Germinal center (tissue), 1 donor: Measurements from ENCODE around the gene ZPR1.
"Not testable (repeated sequence)": the region's sequence is repeated elsewhere in the genome, so short reads cannot be mapped to it uniquely, and the experiment has no call there.

Experiments used
- DNase-seq: peaks from one replicate; pipeline ENCODE4 v3.0.0; 2012; ENCODE audit warnings: mixed read lengths, low spot score

Gene ZPR1

DNA sequence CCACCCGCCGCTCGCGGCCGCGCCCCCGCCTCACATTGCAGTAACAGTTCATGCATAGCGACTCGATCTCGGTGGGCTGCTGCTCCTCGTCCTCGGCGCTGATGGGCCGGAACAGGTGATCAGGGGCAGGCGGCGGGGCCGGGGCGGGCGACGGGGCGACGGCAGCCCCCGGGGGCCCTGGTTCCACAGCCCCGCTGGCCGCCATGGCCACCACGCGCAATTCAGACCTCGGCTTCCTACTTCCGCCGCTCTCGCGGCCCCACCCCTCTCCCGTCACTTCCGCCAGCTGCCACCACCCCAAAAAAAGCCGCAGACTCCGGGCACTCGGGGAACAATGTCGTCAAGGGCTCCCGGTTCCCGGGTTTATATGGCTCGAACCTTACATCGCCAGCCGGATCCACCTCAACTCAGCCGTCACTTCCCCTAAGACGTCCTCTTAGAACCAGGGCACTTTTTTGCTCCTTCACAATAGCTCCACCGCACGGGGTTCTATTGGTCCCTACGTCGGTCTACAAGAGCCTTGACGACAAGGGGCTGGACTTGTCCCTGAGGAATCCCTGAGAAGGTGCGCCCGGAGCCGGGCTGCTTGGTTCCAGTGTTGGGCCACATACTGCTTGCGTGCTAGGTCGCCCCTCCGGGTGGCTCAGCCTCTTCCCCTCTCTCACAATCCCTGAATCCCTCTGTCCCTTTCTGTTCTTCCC, at the start of gene ZPR1:
Gene ZPR1, minus strand, starts transcription at position 238 of the 701 bp plus-strand sequence. Its CDS starts 33 bp downstream, at position 205.
- DNase-seq = peak; percentile 88

DNA sequence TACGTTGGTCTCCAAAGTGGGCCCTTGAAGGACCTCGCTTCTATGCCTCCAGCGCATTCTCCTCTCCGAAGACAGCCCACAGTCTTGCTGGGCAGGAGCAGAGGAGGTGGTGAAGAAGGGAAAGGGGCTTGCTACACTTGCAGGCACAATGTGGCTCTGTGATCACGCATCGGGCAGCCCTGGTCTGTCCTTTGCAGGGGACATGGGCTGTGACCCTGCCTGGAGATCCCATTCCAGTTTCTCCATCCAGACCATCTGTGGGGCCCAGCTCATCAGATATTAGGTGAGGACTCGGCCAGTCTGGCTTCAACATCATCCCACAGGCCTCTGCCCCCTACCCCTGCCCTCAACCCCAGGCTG, 48.8 kb upstream of the ZPR1 start:
- DNase-seq = no peak

DNA sequence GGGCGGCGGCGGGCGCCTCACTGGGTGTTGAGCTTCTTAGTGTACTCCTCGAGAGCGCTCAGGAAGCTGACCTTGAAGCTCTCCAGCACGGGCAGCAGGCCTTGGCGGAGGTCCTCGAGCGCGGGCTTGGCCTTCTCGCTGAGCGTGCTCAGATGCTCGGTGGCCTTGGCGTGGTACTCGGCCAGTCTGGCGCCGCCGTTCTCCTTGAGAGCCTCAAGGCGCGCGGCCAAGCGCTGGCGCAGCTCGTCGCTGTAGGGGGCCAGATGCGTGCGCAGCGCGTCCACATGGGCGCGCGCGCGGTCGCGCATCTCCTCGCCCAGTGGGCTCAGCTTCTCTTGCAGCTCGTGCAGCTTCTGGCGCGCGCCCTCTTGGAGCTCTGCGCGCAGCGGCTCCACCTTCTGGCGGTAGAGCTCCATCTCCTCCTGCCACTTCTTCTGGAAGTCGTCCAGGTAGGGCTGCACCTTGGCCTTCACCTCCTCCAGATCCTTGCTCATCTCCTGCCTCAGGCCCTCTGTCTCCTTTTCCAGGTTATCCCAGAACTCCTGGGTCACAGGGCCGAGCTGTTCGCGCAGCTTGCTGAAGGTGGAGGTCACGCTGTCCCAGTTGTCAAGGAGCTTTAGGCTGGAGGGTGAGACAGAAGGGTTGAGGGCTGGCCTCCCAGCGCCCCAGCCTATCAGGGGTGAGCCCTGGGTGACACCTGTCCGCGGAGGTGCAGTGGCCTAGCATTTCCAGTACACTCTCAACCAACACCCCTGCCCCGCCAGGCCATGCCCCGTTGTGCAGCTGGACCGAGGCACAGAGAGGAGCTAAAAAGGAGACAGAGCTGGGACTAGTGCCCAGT, 48.2 kb upstream of the ZPR1 start:
- DNase-seq = peak; percentile 89

DNA sequence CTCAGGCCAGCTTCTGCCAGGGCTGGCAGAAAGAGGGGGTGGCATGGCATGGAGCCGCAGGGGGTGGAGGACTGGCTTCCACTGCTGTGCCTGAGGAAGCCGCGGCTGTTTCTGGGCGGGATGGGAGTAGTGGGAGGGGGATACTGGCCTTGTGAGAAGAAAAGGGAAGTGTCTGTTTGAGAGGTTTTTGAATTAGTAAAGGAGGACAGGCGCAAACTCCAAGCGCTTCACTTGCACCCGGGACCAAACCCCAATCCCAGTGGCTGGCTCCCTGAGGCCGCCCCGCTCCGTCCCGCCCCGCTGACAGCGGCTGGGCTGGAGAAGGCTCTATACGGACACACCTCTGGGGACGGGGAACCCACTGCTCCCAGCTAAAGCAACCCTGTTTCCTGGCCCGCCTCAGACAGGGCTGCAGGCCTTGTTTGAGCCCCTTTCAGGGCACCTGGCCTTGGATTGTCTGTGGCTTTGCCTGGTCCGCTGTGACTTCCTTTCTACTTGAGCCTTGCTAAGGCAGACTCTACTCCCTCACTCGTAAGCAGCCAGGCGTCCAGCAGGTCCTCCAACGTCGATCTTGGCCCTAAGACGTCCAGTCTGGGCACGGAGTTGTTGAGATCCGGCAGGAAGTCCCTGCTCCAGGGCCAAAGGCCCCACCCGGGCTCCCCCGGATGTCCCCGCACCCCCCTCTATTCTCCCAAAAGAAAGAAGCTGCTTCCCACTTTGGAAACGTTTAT, 47.4 kb upstream of the ZPR1 start:
- DNase-seq = peak; percentile 17

DNA sequence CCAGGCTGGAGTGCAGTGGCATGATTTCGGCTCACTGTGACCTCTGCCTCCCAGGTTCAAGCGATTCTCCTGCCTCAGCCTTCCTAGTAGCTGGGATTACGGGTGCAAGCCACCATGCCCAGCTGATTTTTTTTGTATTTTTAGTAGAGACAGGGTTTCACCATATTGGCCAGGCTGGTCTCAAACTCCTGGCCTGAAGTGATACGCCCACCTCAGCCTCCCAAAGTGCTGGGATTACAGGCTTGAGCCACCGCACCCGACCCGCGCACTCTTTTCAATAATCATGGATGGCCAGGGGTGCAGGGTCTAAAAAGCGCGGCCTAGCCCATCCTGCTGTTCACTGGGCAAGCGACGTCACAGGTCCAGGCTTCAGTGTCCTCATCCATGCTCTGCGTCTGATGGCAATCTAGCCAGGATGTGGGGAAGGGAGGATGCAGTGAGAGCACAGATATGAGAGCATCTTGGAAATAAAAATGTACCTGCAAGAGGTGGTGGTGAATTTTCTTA, 46.8 kb upstream of the ZPR1 start:
- DNase-seq = not testable (repeated sequence)

- DNase-seq = no peak
Observed at GRCh38 chr11:116833816-116834534, 46.2 kb upstream of the ZPR1 start.

DNA sequence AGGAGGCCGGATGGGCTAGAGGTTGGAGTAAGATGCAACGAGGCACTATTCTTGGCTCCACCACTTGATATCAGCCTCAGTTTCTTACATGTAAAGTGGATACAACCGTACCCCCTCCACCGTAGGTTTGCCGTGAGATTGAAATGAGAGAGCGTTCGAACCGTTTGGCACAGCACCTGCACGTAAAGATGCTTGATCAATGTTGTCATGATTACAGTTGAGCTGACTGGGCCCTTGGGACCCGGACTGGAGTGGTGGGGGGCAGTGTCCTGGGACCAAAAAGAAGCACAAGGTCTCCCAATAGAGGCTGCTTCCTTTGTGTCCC, 45.6 kb upstream of the ZPR1 start:
- no peak for DNase-seq

DNA sequence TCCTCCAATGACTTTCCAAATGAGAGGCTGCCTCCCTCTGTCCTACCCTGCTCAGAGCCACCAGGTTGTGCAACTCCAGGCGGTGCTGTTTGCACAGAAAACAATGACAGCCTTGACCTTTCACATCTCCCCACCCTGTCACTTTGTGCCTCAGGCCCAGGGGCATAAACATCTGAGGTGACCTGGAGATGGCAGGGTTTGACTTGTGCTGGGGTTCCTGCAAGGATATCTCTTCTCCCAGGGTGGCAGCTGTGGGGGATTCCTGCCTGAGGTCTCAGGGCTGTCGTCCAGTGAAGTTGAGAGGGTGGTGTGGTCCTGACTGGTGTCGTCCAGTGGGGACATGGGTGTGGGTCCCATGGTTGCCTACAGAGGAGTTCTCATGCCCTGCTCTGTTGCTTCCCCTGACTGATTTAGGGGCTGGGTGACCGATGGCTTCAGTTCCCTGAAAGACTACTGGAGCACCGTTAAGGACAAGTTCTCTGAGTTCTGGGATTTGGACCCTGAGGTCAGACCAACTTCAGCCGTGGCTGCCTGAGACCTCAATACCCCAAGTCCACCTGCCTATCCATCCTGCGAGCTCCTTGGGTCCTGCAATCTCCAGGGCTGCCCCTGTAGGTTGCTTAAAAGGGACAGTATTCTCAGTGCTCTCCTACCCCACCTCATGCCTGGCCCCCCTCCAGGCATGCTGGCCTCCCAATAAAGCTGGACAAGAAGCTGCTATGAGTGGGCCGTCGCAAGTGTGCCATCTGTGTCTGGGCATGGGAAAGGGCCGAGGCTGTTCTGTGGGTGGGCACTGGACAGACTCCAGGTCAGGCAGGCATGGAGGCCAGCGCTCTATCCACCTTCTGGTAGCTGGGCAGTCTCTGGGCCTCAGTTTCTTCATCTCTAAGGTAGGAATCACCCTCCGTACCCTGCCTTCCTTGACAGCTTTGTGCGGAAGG, 44.8 kb upstream of the ZPR1 start:
- DNase-seq = no peak

DNA sequence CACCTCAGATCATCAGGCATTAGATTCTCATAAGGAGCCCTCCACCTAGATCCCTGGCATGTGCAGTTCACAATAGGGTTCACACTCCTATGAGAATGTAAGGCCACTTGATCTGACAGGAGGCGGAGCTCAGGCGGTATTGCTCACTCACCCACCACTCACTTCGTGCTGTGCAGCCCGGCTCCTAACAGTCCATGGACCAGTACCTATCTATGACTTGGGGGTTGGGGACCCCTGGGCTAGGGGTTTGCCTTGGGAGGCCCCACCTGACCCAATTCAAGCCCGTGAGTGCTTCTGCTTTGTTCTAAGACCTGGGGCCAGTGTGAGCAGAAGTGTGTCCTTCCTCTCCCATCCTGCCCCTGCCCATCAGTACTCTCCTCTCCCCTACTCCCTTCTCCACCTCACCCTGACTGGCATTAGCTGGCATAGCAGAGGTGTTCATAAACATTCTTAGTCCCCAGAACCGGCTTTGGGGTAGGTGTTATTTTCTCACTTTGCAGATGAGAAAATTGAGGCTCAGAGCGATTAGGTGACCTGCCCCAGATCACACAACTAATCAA, 44.0 kb upstream of the ZPR1 start:
- DNase-seq = no peak

DNA sequence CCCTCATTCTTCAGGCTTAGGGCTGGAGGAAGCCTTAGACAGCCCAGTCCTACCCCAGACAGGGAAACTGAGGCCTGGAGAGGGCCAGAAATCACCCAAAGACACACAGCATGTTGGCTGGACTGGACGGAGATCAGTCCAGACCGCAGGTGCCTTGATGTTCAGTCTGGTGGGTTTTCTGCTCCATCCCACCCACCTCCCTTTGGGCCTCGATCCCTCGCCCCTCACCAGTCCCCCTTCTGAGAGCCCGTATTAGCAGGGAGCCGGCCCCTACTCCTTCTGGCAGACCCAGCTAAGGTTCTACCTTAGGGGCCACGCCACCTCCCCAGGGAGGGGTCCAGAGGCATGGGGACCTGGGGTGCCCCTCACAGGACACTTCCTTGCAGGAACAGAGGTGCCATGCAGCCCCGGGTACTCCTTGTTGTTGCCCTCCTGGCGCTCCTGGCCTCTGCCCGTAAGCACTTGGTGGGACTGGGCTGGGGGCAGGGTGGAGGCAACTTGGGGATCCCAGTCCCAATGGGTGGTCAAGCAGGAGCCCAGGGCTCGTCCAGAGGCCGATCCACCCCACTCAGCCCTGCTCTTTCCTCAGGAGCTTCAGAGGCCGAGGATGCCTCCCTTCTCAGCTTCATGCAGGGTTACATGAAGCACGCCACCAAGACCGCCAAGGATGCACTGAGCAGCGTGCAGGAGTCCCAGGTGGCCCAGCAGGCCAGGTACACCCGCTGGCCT, 42.5 kb upstream of the ZPR1 start:
- DNase-seq = no peak

- no peak for DNase-seq
Observed at GRCh38 chr11:116829525-116830183, 41.8 kb upstream of the ZPR1 start, which contains the start of gene APOC3. Gene APOC3 (plus strand): TSS chr11:116829907. CDS start chr11:116830583, 676 bp downstream.

- no peak for DNase-seq
Observed at GRCh38 chr11:116828632-116829524, 41.1 kb upstream of the ZPR1 start.

DNA sequence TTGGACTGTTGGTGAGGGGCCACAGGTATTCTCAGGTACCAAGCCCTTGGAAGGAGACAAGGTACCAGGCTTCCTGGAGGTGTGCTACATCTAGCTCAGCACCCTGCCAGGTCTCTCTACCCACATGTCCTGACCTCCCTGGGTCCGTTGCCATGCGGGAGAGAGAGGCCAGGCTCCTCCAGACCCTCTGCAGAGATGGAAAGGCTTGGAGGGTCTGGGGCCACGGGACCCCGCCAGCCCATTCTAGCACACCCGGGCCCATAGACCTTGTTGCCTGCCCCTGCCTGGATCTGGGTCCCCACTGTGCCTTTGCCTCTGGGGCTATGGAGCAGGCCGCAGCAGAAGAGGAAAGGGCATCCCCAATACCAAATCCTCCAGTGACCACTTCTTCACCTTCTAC, 39.6 kb upstream of the ZPR1 start:
- DNase-seq = no peak

DNA sequence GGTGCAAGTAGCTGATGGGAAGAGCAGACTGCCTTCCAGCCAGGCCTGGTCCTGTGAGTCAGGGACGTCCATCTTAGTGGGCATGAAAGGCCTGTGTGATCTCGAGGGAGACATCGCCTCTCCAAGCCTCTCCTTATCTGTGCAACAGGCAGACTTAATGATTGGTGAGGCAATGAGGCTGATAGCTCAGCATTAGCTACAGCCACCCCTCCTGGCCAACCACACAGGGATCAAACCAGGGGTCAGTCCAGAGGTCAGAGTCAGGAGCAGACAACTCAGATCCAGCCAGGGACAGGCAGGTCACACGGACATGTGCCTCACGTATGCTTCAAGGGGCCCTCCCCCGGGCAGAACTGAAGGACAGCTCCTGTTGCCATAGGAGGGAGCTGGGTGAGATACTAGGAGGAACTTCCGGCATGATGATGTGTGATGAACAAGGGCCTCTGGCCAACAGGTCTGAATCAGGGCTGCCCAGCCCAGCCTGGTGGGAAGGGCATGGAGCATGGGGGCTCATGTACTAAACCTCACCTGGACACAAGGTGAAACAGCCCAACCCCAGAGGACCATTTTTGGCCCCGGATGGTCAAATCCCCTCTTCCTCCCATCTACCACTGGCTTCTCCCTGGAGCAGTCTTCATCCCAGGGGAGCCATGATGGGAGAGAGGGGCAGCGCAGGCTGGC, 39.1 kb upstream of the ZPR1 start:
- no peak for DNase-seq

DNA sequence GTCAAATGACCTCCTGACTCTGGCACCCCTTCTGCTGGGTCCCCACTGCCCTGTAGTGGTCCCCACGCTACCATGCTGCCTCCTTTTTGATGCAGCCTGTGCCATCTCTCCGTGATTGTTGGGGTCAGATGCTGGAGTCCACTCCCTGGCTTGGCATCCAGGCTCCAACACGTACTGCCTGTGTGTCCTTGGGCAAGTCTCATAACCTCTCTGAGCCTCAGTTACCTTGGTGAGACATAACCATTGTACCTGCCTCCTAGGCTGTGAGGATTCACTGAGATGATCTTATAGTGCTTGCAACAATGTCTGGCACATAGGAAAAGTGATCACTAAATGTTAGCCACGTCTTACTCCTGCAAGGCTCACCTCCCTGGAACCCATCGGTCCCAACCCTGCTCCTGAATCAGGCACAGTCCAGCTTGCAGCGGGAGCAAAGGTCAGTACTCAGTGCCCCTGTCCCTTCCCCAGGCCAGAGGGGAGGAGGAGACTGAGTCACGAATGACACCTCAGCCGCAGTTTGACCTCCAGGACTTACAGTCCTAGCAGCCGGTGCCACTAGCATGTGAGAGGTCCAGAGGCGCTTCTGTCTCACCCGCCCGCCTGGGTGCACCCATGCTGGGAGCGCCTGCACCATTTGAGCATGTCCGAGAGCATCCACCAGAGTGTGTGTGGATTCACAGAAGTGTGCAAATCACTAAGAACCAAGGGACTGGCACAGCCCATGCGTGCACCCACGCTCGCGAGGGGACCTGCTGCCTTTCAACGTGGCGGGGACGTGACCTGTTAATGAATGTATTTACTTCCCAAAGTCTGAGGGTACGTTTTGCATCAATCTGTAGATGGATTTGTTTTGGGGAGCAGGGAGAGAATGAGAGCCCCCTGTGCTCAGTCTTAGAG, 38.3 kb upstream of the ZPR1 start:
- DNase-seq = no peak

DNA sequence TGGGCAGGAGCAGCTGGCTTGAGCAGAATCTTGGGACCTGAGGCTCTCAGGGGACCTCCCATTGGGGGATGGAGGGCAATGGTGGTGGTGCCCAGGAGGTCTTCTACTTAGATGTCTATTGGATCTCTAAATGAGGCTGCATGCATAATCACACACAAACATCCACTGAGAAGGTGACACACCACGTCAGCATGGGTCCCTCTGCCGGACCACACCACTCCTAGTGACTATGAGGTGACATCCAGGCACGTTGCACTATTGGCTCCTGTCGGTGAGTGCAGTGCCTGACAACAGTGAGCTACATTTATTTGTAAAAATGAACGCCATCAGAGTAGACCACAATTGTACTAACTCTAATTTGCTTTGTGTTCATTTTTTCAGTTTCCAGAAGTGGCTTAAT, 37.6 kb upstream of the ZPR1 start:
- no peak for DNase-seq
